NB4 (cell line): ENCODE data around the gene VWA1.

Experiments used
- CTCF ChIP-seq: IDR thresholded peaks from one replicate; pipeline ENCODE4 v1.5.1; 2012; ENCODE audit warnings: low read depth, low read length
- MYC ChIP-seq: IDR thresholded peaks from 2 replicates; pipeline ENCODE4 v1.6.1; 2011; ENCODE audit warnings: low read depth, low read length
- POLR2A ChIP-seq: IDR thresholded peaks from 2 replicates; pipeline ENCODE4 v1.6.1; 2011; ENCODE audit warnings: mild to moderate bottlenecking; ENCODE audit not compliant: insufficient read length; ENCODE audit errors: extremely low read depth
- TF ChIP-seq, protein P1 (sequence below): IDR thresholded peaks from 2 replicates; pipeline ENCODE4 v1.6.1; 2011; ENCODE audit warnings: low read depth, low read length

- TF ChIP-seq CTCF: no peak
- no peak for TF ChIP-seq POLR2A
- TF ChIP-seq, protein P1, sequence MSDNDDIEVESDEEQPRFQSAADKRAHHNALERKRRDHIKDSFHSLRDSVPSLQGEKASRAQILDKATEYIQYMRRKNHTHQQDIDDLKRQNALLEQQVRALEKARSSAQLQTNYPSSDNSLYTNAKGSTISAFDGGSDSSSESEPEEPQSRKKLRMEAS: no peak
- no peak for TF ChIP-seq MYC
Observed at GRCh38 chr1:1431845-1432273, 3.6 kb upstream of the VWA1 start.
